Measurements from ENCODE around the gene KIAA0753.

KIAA0753 gene

GRCh38 chr17:6549384-6550036 is 91.0 kb downstream of the KIAA0753 start:
- no peak for DNase-seq
- Histone ChIP-seq H3K27me3 (replicated peaks; ENCODE audit: insufficient read depth, low read length) (peaks cover 35% of the 10 kb centered on the region), H3F3A (ENCODE audit: insufficient read depth, low read length) (no peaks in the 10 kb centered on the region), H3K9ac (ENCODE audit: low read length) (no peak overlapping the region), H3K9me3 (replicated peaks; ENCODE audit: insufficient read depth, low read length) (no peaks in the 10 kb centered on the region), H3K4me1 (ENCODE audit: low read length) (peaks cover 16% of the 10 kb centered on the region), H3K79me2 (ENCODE audit: low read length) (no peaks in the 10 kb centered on the region), H3K9me2 (replicated peaks; ENCODE audit: insufficient read depth, low read length) (no peaks in the 10 kb centered on the region), H3K4me3 (ENCODE audit: low read length) (no peak overlapping the region), H4K20me1 (ENCODE audit: insufficient read depth, low read length) (no peaks in the 10 kb centered on the region), H2AFZ (ENCODE audit: low read length) (no peak overlapping the region), H3K36me3 (replicated peaks; ENCODE audit: insufficient read depth, low read length) (no peaks in the 10 kb centered on the region), H3K4me2 (ENCODE audit: low read depth, low read length) (no peak overlapping the region), H3K27ac (ENCODE audit: low read length) (no peak overlapping the region)
- TF ChIP-seq EZH2 (optimal IDR thresholded peaks at IDR 0.05; ENCODE audit: low read depth, low read length), result no peak

GRCh38 chr17:6548578-6549330 is 91.8 kb downstream of the KIAA0753 start:
- Histone ChIP-seq H3K9me3 (replicated peaks; ENCODE audit: insufficient read depth, low read length) (no peaks in the 10 kb centered on the region), H3K27me3 (replicated peaks; ENCODE audit: insufficient read depth, low read length) (peaks cover 27% of the 10 kb centered on the region), H2AFZ (ENCODE audit: low read length) (no peak overlapping the region), H3K4me2 (ENCODE audit: low read depth, low read length) (peak overlapping the region; percentile 48), H3K9ac (ENCODE audit: low read length) (no peak overlapping the region), H3K9me2 (replicated peaks; ENCODE audit: insufficient read depth, low read length) (no peaks in the 10 kb centered on the region), H3K4me3 (ENCODE audit: low read length) (peak overlapping the region; percentile 13; the same call in 1 of the 2 replicates), H3K36me3 (replicated peaks; ENCODE audit: insufficient read depth, low read length) (no peaks in the 10 kb centered on the region), H4K20me1 (ENCODE audit: insufficient read depth, low read length) (no peaks in the 10 kb centered on the region), H3K27ac (ENCODE audit: low read length) (no peak overlapping the region), H3K4me1 (ENCODE audit: low read length) (peaks cover 16% of the 10 kb centered on the region), H3K79me2 (ENCODE audit: low read length) (no peaks in the 10 kb centered on the region), H3F3A (ENCODE audit: insufficient read depth, low read length) (no peaks in the 10 kb centered on the region)
- peak; percentile 71 for DNase-seq
- TF ChIP-seq EZH2 (optimal IDR thresholded peaks at IDR 0.05; ENCODE audit: low read depth, low read length), result no peak
- TF ChIP-seq EZH2phosphoT487 (IDR thresholded peaks at IDR 0.05; ENCODE audit: low read length), result no peak

- no peaks in the 10 kb centered on the region for H3F3A ChIP-seq (ENCODE audit: insufficient read depth, low read length)
- no peaks in the 10 kb centered on the region for H4K20me1 ChIP-seq (ENCODE audit: insufficient read depth, low read length)
- TF ChIP-seq, protein P1, sequence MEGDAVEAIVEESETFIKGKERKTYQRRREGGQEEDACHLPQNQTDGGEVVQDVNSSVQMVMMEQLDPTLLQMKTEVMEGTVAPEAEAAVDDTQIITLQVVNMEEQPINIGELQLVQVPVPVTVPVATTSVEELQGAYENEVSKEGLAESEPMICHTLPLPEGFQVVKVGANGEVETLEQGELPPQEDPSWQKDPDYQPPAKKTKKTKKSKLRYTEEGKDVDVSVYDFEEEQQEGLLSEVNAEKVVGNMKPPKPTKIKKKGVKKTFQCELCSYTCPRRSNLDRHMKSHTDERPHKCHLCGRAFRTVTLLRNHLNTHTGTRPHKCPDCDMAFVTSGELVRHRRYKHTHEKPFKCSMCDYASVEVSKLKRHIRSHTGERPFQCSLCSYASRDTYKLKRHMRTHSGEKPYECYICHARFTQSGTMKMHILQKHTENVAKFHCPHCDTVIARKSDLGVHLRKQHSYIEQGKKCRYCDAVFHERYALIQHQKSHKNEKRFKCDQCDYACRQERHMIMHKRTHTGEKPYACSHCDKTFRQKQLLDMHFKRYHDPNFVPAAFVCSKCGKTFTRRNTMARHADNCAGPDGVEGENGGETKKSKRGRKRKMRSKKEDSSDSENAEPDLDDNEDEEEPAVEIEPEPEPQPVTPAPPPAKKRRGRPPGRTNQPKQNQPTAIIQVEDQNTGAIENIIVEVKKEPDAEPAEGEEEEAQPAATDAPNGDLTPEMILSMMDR (IDR thresholded peaks at IDR 0.05; ENCODE audit: low read length), result no peak
- TF ChIP-seq EZH2phosphoT487 (IDR thresholded peaks at IDR 0.05; ENCODE audit: low read length), result no peak
- TF ChIP-seq EZH2 (optimal IDR thresholded peaks at IDR 0.05; ENCODE audit: low read depth, low read length), result no peak
- no peaks in the 10 kb centered on the region for H3K9me3 ChIP-seq (replicated peaks; ENCODE audit: insufficient read depth, low read length)
- no peaks in the 10 kb centered on the region for H3K79me2 ChIP-seq (ENCODE audit: low read length)
- no peak overlapping the region for H2AFZ ChIP-seq (ENCODE audit: low read length)
- peaks cover 21% of the 10 kb centered on the region for H3K27me3 ChIP-seq (replicated peaks; ENCODE audit: insufficient read depth, low read length)
- H3K4me2 ChIP-seq (ENCODE audit: low read depth, low read length), result peak overlapping the region; percentile 48
- peak overlapping the region; percentile 13; the same call in 1 of the 2 replicates for H3K4me3 ChIP-seq (ENCODE audit: low read length)
- H3K27ac ChIP-seq (ENCODE audit: low read length), result no peak overlapping the region
- H3K4me1 ChIP-seq (ENCODE audit: low read length), result peaks cover 16% of the 10 kb centered on the region
- no peaks in the 10 kb centered on the region for H3K36me3 ChIP-seq (replicated peaks; ENCODE audit: insufficient read depth, low read length)
- no peak overlapping the region for H3K9ac ChIP-seq (ENCODE audit: low read length)
- H3K9me2 ChIP-seq (replicated peaks; ENCODE audit: insufficient read depth, low read length), result no peaks in the 10 kb centered on the region
- DNase-seq, result no peak
Measured at GRCh38 chr17:6548034-6548433, 92.5 kb downstream of the KIAA0753 start.

- TF ChIP-seq EZH2phosphoT487 (IDR thresholded peaks at IDR 0.05; ENCODE audit: low read length) (no peak), EZH2 (optimal IDR thresholded peaks at IDR 0.05; ENCODE audit: low read depth, low read length) (no peak)
- TF ChIP-seq, protein P1 (IDR thresholded peaks at IDR 0.05; ENCODE audit: low read length), result no peak
- H3K36me3 ChIP-seq (replicated peaks; ENCODE audit: insufficient read depth, low read length), result no peaks in the 10 kb centered on the region
- H3F3A ChIP-seq (ENCODE audit: insufficient read depth, low read length), result no peaks in the 10 kb centered on the region
- H3K27ac ChIP-seq (ENCODE audit: low read length), result no peak overlapping the region
- no peak overlapping the region for H3K9ac ChIP-seq (ENCODE audit: low read length)
- no peaks in the 10 kb centered on the region for H3K9me2 ChIP-seq (replicated peaks; ENCODE audit: insufficient read depth, low read length)
- H4K20me1 ChIP-seq (ENCODE audit: insufficient read depth, low read length), result no peaks in the 10 kb centered on the region
- no peak overlapping the region for H2AFZ ChIP-seq (ENCODE audit: low read length)
- H3K4me1 ChIP-seq (ENCODE audit: low read length), result peaks cover 16% of the 10 kb centered on the region
- no peak overlapping the region for H3K4me3 ChIP-seq (ENCODE audit: low read length)
- DNase-seq, result no peak
- H3K79me2 ChIP-seq (ENCODE audit: low read length), result no peaks in the 10 kb centered on the region
- H3K27me3 ChIP-seq (replicated peaks; ENCODE audit: insufficient read depth, low read length), result peaks cover 19% of the 10 kb centered on the region
- H3K4me2 ChIP-seq (ENCODE audit: low read depth, low read length), result no peak overlapping the region
- no peaks in the 10 kb centered on the region for H3K9me3 ChIP-seq (replicated peaks; ENCODE audit: insufficient read depth, low read length)
Measured at GRCh38 chr17:6547336-6547735, 93.2 kb downstream of the KIAA0753 start.

Data from MM.1S (cell line).